Panc1 (cell line): ENCODE data around the gene ITPR2.

Source experiments
- POLR2AphosphoS5 ChIP-seq: IDR thresholded peaks from 2 replicates; pipeline ENCODE4 v1.6.1; 2012; ENCODE audit warnings: mild to moderate bottlenecking, low read depth, low read length, moderate library complexity
- REST ChIP-seq, 2 experiments: IDR thresholded peaks; 2 replicates each; pipeline ENCODE4 v1.6.1; 2011 to 2012; ENCODE audit warnings: low read depth in 2 of 2, control low read depth in 1 of 2, low read length in 1 of 2, mild to moderate bottlenecking in 1 of 2, moderate library complexity in 1 of 2; ENCODE audit not compliant: insufficient read depth in 1 of 2
- SIN3A ChIP-seq: IDR thresholded peaks from 2 replicates; pipeline ENCODE4 v1.6.1; 2012; ENCODE audit warnings: low read depth, mild to moderate bottlenecking, low read length, moderate library complexity, borderline replicate concordance; ENCODE audit not compliant: insufficient read depth
- TF ChIP-seq, protein P1 (sequence below): fragments of 450-650 bp; IDR thresholded peaks from 2 replicates; pipeline ENCODE4 v1.5.1; 2017; ENCODE audit warnings: mild to moderate bottlenecking

GRCh38 chr12:26724309-26724702, 108.7 kb downstream of the ITPR2 start:
- TF ChIP-seq, protein P1, sequence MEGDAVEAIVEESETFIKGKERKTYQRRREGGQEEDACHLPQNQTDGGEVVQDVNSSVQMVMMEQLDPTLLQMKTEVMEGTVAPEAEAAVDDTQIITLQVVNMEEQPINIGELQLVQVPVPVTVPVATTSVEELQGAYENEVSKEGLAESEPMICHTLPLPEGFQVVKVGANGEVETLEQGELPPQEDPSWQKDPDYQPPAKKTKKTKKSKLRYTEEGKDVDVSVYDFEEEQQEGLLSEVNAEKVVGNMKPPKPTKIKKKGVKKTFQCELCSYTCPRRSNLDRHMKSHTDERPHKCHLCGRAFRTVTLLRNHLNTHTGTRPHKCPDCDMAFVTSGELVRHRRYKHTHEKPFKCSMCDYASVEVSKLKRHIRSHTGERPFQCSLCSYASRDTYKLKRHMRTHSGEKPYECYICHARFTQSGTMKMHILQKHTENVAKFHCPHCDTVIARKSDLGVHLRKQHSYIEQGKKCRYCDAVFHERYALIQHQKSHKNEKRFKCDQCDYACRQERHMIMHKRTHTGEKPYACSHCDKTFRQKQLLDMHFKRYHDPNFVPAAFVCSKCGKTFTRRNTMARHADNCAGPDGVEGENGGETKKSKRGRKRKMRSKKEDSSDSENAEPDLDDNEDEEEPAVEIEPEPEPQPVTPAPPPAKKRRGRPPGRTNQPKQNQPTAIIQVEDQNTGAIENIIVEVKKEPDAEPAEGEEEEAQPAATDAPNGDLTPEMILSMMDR: no peak
- no peak for TF ChIP-seq REST (IDR thresholded peaks at IDR 0.05; ENCODE audit: insufficient read depth in 1 of 2, low read depth in 2 of 2, low read length in 1 of 2)
- TF ChIP-seq POLR2AphosphoS5: no peak
- TF ChIP-seq SIN3A: no peak
